ENCODE results near the gene ANXA8L1.
"Not testable (repeated sequence)": the region's sequence is repeated elsewhere in the genome, so short reads cannot be mapped to it uniquely, and the experiment has no call there.

The ANXA8L1 gene

GRCh38 chr10:46375406-46375805, at the start of gene ANXA8L1:
Gene ANXA8L1 (plus strand): TSS chr10:46375776. CDS start chr10:46375852, 76 bp downstream.
- not testable (repeated sequence) for DNase-seq

- no peak for DNase-seq
Measured at GRCh38 chr10:46326066-46326465, 49.5 kb upstream of the ANXA8L1 start.

GRCh38 chr10:46326971-46327370, 48.6 kb upstream of the ANXA8L1 start:
- DNase-seq: no peak

- DNase-seq: no peak
Measured at GRCh38 chr10:46327685-46328084, 47.9 kb upstream of the ANXA8L1 start.

- no peak for DNase-seq
Measured at GRCh38 chr10:46328853-46329689, 46.5 kb upstream of the ANXA8L1 start.

- no peak for DNase-seq
Measured at GRCh38 chr10:46329690-46330016, 45.9 kb upstream of the ANXA8L1 start.

GRCh38 chr10:46330894-46331293, 44.7 kb upstream of the ANXA8L1 start:
- no peak for DNase-seq

- DNase-seq: not testable (repeated sequence)
Measured at GRCh38 chr10:46365484-46365883, 10.1 kb upstream of the ANXA8L1 start.

GRCh38 chr10:46367209-46367608, 8.4 kb upstream of the ANXA8L1 start:
- not testable (repeated sequence) for DNase-seq

- DNase-seq: not testable (repeated sequence)
Measured at GRCh38 chr10:46367666-46368240, 7.8 kb upstream of the ANXA8L1 start.

- not testable (repeated sequence) for DNase-seq
Measured at GRCh38 chr10:46368956-46369355, 6.6 kb upstream of the ANXA8L1 start.

- DNase-seq: not testable (repeated sequence)
Measured at GRCh38 chr10:46374410-46374809, 1.2 kb upstream of the ANXA8L1 start.

- DNase-seq: not testable (repeated sequence)
Measured at GRCh38 chr10:46377022-46377421, 1.4 kb downstream of the ANXA8L1 start.

- not testable (repeated sequence) for DNase-seq
Measured at GRCh38 chr10:46377651-46378050, 2.1 kb downstream of the ANXA8L1 start.

GRCh38 chr10:46378108-46378507, 2.5 kb downstream of the ANXA8L1 start:
- not testable (repeated sequence) for DNase-seq

GRCh38 chr10:46379233-46379848, 3.8 kb downstream of the ANXA8L1 start:
- DNase-seq: not testable (repeated sequence)

GRCh38 chr10:46385858-46386257, 10.3 kb downstream of the ANXA8L1 start:
- not testable (repeated sequence) for DNase-seq

GRCh38 chr10:46386694-46387093, 11.1 kb downstream of the ANXA8L1 start:
- DNase-seq: not testable (repeated sequence)

- not testable (repeated sequence) for DNase-seq
Measured at GRCh38 chr10:46387309-46387902, 11.8 kb downstream of the ANXA8L1 start.

GRCh38 chr10:46391422-46391821, 15.8 kb downstream of the ANXA8L1 start:
- not testable (repeated sequence) for DNase-seq

- DNase-seq: not testable (repeated sequence)
Measured at GRCh38 chr10:46396441-46397279, 21.1 kb downstream of the ANXA8L1 start.

- DNase-seq: not testable (repeated sequence)
Measured at GRCh38 chr10:46397767-46398166, 22.2 kb downstream of the ANXA8L1 start.

Data from DMS153 (cell line).